PC-9 (cell line): ENCODE measurements around the gene ELK3.

Experiments
- CTCF ChIP-seq: fragments of 200-600 bp; sonication (generic); conservative IDR thresholded peaks from 2 replicates; pipeline ENCODE4 v1.6.1; 2017; ENCODE audit warnings: mixed run types, antibody characterized with exemption, mild to moderate bottlenecking, moderate library complexity
- EZH2 ChIP-seq: fragments of 200-600 bp; sonication (generic); IDR thresholded peaks from 2 replicates; pipeline ENCODE4 v1.8.0; 2017; ENCODE audit warnings: antibody characterized with exemption, low read depth

DNA sequence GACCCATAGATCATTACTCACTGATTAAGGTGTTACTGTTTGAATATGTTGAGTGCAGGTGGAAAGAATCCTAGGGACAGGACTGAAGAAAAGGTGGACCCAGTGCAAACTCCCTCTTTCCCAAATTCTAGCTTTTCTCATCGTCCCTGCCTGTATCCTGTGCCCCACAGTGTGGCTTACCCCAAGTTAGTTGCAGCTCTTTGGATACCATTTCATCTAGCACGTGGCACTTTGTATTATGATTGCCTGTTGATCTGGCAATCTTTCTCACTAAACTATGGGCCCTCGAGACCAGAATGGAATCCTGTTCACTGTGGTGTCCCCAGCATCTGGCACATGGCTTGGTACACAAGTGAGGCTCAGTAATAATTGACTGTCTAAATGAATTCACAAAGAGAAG lies 66.5 kb downstream of the ELK3 start:
- TF ChIP-seq CTCF (no peak), EZH2 (no peak)
